H1 (cell line): ENCODE results near the gene BFSP2. TPM values are rescaled to one million over a fixed set of nuclear protein-coding genes. Genes with fewer than 3 reads are reported as not detected.

Experiments used
- CTCF ChIA-PET: fragments of 300-600 bp; sonication (Branson Sonifier 250); formaldehyde crosslinking; loops from one replicate; lab custom pipeline; 2021; ENCODE audit not compliant: partially characterized antibody; lab: Charles Lee
- POLR2A ChIA-PET: fragments of 300-600 bp; sonication (Branson Sonifier 250); formaldehyde crosslinking; loops from one replicate; lab custom pipeline; 2021; ENCODE audit warnings: inconsistent platforms; ENCODE audit not compliant: partially characterized antibody; lab: Charles Lee
- DNase-seq, 2 experiments: peaks; one replicate each; pipeline versions ENCODE4 v3.0.0 to v3.0.0-alpha.2; 2010 to 2022; ENCODE audit warnings: low spot score in 2 of 2, low read depth in 1 of 2, mixed read lengths in 1 of 2
- FAIRE-seq: peaks from 2 replicates; lab custom pipeline; 2011; peaks lifted over from hg19 to GRCh38; lab: Jason Lieb, UNC
- H2AFZ ChIP-seq: 2 replicates; pipeline ENCODE4 v1.8.1; 2012; ENCODE audit warnings: low read length, inconsistent platforms
- H2AK5ac ChIP-seq: 2 replicates; pipeline ENCODE4 v1.6.1; 2013; ENCODE audit warnings: low read depth, low read length
- H2BK120ac ChIP-seq: replicated peaks from 2 replicates; pipeline ENCODE3; 2013; ENCODE audit warnings: low read depth, low read length, inconsistent platforms
- H2BK12ac ChIP-seq: 2 replicates; pipeline ENCODE4 v1.6.1; 2013; ENCODE audit warnings: low read depth, low read length
- H2BK15ac ChIP-seq: 2 replicates; pipeline ENCODE4 v1.6.1; 2013; ENCODE audit warnings: low read length
- H2BK20ac ChIP-seq: 2 replicates; pipeline ENCODE4 v1.6.1; 2013; ENCODE audit warnings: low read length
- H2BK5ac ChIP-seq: 2 replicates; pipeline ENCODE4 v1.6.1; 2013; ENCODE audit warnings: low read depth, low read length
- H3K14ac ChIP-seq: 2 replicates; pipeline ENCODE4 v1.6.1; 2013; ENCODE audit warnings: inconsistent platforms; ENCODE audit not compliant: insufficient read length
- H3K18ac ChIP-seq: 2 replicates; pipeline ENCODE4 v1.6.1; 2013; ENCODE audit warnings: low read length; ENCODE audit errors: extremely low read depth
- H3K23ac ChIP-seq: 2 replicates; pipeline ENCODE4 v1.6.1; 2013; ENCODE audit warnings: inconsistent platforms; ENCODE audit not compliant: insufficient read length
- H3K23me2 ChIP-seq: 2 replicates; pipeline ENCODE4 v1.6.1; 2013; ENCODE audit warnings: low read depth, low read length
- H3K27ac ChIP-seq: 2 replicates; pipeline ENCODE4 v1.6.1; 2011; ENCODE audit warnings: low read depth, low read length, inconsistent platforms
- H3K27me3 ChIP-seq, 4 experiments: replicated peaks in 1 of 4; 1 replicate in 1 of 4; 2 replicates in 3 of 4; pipeline versions ENCODE4 v1.6.1 to v1.8.1; 2011 to 2013; ENCODE audit warnings: low read length in 3 of 4, mild to moderate bottlenecking in 3 of 4, inconsistent platforms in 2 of 4, mixed read lengths in 2 of 4, moderate library complexity in 1 of 4; ENCODE audit not compliant: control insufficient read depth in 3 of 4, insufficient read depth in 3 of 4; ENCODE audit errors: extremely low read depth in 1 of 4
- H3K36me3 ChIP-seq, 4 experiments: 2 replicates each; pipeline versions ENCODE4 v1.6.1 to v1.8.1; 2011 to 2013; ENCODE audit warnings: mild to moderate bottlenecking in 4 of 4, low read length in 3 of 4, moderate library complexity in 2 of 4, control low read depth in 1 of 4, inconsistent platforms in 1 of 4; ENCODE audit not compliant: insufficient read depth in 4 of 4, control insufficient read depth in 2 of 4
- H3K4ac ChIP-seq: replicated peaks from 2 replicates; pipeline ENCODE3; 2013; ENCODE audit warnings: low read length, low read depth, mixed read lengths, inconsistent platforms; ENCODE audit not compliant: insufficient read length
- H3K4me1 ChIP-seq, 4 experiments: replicated peaks in 1 of 4; 1 replicate in 1 of 4; 2 replicates in 3 of 4; pipeline versions ENCODE4 v1.6.1 to v1.8.1; 2011 to 2013; ENCODE audit warnings: low read length in 3 of 4, inconsistent platforms in 2 of 4, mixed read lengths in 1 of 4; ENCODE audit not compliant: insufficient read depth in 4 of 4, control insufficient read depth in 3 of 4
- H3K4me2 ChIP-seq, 2 experiments: 2 replicates each; pipeline versions ENCODE4 v1.6.1 to v1.8.1; 2011 to 2013; ENCODE audit warnings: low read depth in 2 of 2, low read length in 2 of 2, control low read depth in 1 of 2, inconsistent platforms in 1 of 2, mild to moderate bottlenecking in 1 of 2; ENCODE audit not compliant: insufficient read depth in 1 of 2
- H3K4me3 ChIP-seq, 4 experiments: fragments of 200-600, 300-600 bp in 1 of 4; sonication (generic), shearing (Covaris generic), sonication (Bioruptor Twin) in 1 of 4; 2 replicates each; pipeline versions ENCODE4 v1.5.1 to v1.8.1; 2011 to 2016; ENCODE audit warnings: low read length in 4 of 4, low read depth in 3 of 4, control low read depth in 2 of 4, inconsistent platforms in 2 of 4, mild to moderate bottlenecking in 2 of 4, mixed read lengths in 1 of 4, moderate library complexity in 1 of 4; ENCODE audit not compliant: insufficient read depth in 2 of 4; ENCODE audit errors: extremely low read depth in 1 of 4
- H3K56ac ChIP-seq: replicated peaks from 2 replicates; pipeline ENCODE3; 2013; ENCODE audit warnings: low read depth, mild to moderate bottlenecking, mixed read lengths, low read length, inconsistent platforms; ENCODE audit not compliant: insufficient read length
- H3K79me1 ChIP-seq: 2 replicates; pipeline ENCODE4 v1.6.1; 2013; ENCODE audit warnings: low read depth, low read length, control low read depth
- H3K79me2 ChIP-seq, 2 experiments: 2 replicates each; pipeline versions ENCODE4 v1.6.1 to v1.8.1; 2012 to 2013; ENCODE audit warnings: low read length in 2 of 2, mild to moderate bottlenecking in 2 of 2, inconsistent platforms in 1 of 2; ENCODE audit not compliant: insufficient read depth in 2 of 2, control insufficient read depth in 1 of 2
- H3K9ac ChIP-seq, 4 experiments: replicated peaks in 1 of 4; 1 replicate in 1 of 4; 2 replicates in 3 of 4; pipeline versions ENCODE4 v1.6.1 to v1.8.1; 2011 to 2013; ENCODE audit warnings: low read depth in 3 of 4, low read length in 3 of 4, control low read depth in 2 of 4, mild to moderate bottlenecking in 2 of 4, moderate library complexity in 2 of 4, inconsistent platforms in 1 of 4; ENCODE audit errors: extremely low read depth in 1 of 4
- H3K9me3 ChIP-seq, 2 experiments: 2 replicates each; pipeline versions ENCODE4 v1.6.1 to v1.8.1; 2012 to 2013; ENCODE audit warnings: mild to moderate bottlenecking in 2 of 2, moderate library complexity in 2 of 2, control low read depth in 1 of 2, inconsistent platforms in 1 of 2, low read depth in 1 of 2, low read length in 1 of 2, mixed read lengths in 1 of 2; ENCODE audit not compliant: insufficient read depth in 2 of 2
- H4K20me1 ChIP-seq, 2 experiments: replicated peaks in 1 of 2; 2 replicates each; pipeline versions ENCODE3 to v1.8.1; 2011 to 2013; ENCODE audit warnings: inconsistent platforms in 2 of 2, low read length in 2 of 2, mild to moderate bottlenecking in 1 of 2; ENCODE audit not compliant: insufficient read depth in 2 of 2, control insufficient read depth in 1 of 2
- H4K5ac ChIP-seq: 2 replicates; pipeline ENCODE4 v1.6.1; 2013; ENCODE audit warnings: low read length, low read depth, mixed read lengths, inconsistent platforms; ENCODE audit not compliant: insufficient read length
- H4K8ac ChIP-seq: 2 replicates; pipeline ENCODE4 v1.8.0; 2013; ENCODE audit warnings: mild to moderate bottlenecking, moderate library complexity, low read length, inconsistent platforms; ENCODE audit not compliant: insufficient read depth; ENCODE audit errors: extremely low read depth
- H4K91ac ChIP-seq: replicated peaks from 2 replicates; pipeline ENCODE3; 2013; ENCODE audit warnings: low read length, mixed read lengths, inconsistent platforms; ENCODE audit not compliant: insufficient read length
- BRCA1 ChIP-seq: IDR thresholded peaks from 2 replicates; pipeline ENCODE4 v1.6.1; 2012; ENCODE audit warnings: low read depth, low read length, improper control_type of control experiment
- CEBPB ChIP-seq: IDR thresholded peaks from 2 replicates; pipeline ENCODE4 v1.6.1; 2012; ENCODE audit warnings: low read depth, low read length
- CHD2 ChIP-seq: IDR thresholded peaks from 2 replicates; pipeline ENCODE4 v1.6.1; 2012; ENCODE audit warnings: low read length, improper control_type of control experiment
- EZH2 ChIP-seq: fragments of 200-600 bp; sonication (generic); IDR thresholded peaks from 2 replicates; pipeline ENCODE4 v1.7.1; 2012; ENCODE audit warnings: low read depth, mild to moderate bottlenecking, moderate library complexity, low read length, inconsistent platforms; ENCODE audit not compliant: severe bottlenecking
- SIN3A ChIP-seq, 2 experiments: IDR thresholded peaks in 1 of 2; conservative IDR thresholded peaks in 1 of 2; 2 replicates each; pipeline ENCODE4 v1.6.1; 2011 to 2012; ENCODE audit warnings: low read length in 2 of 2, improper control_type of control experiment in 1 of 2, low read depth in 1 of 2, mild to moderate bottlenecking in 1 of 2
- SP1 ChIP-seq: IDR thresholded peaks from 2 replicates; pipeline ENCODE4 v1.6.1; 2011; ENCODE audit warnings: low read depth, low read length
- TEAD4 ChIP-seq: IDR thresholded peaks from 2 replicates; pipeline ENCODE4 v1.6.1; 2012; ENCODE audit warnings: low read depth, low read length, inconsistent platforms, mixed read lengths
- WGBS, 2 experiments: shearing (Covaris generic) in 1 of 2; methylation state at CpG; one replicate each; pipeline versions ENCODE4 v1.1.6 to v1.1.7; 2013 to 2015; ENCODE audit warnings: low lambda C conversion rate in 2 of 2, mixed read lengths in 2 of 2, inconsistent platforms in 1 of 2, low coverage in 1 of 2, missing lambda C conversion rate in 1 of 2; ENCODE audit not compliant: insufficient replicate concordance in 2 of 2, insufficient coverage in 1 of 2, insufficient read length in 1 of 2; ENCODE audit errors: extremely low coverage in 1 of 2, missing lambda C conversion rate in 1 of 2; 5-methylcytosine and 5-hydroxymethylcytosine counted together
- polyA plus RNA-seq, 7 experiments: library from polyadenylated mRNA; depleted of rRNA in 3 of 7; stranded (reverse) in 5 of 7; unstranded in 2 of 7; fragments of >200 nt in 5 of 7; fragments of 200-250 nt in 2 of 7; gene quantifications; 1 replicate in 5 of 7; 2 replicates in 1 of 7; 4 replicates in 1 of 7; pipeline versions ENCODE4 v1.2.1 to v1.2.3, GENCODE V29; 2011 to 2013; ENCODE audit warnings: missing spikeins in 2 of 7, mixed read lengths in 2 of 7
- total RNA-seq: library from RNA; stranded (reverse); fragmentation: NEBNext Ultra II Directional; extraction: Animal tissue kit (Norgen Biotek cat#: 25700); gene quantifications from 2 replicates; pipeline ENCODE4 v1.2.1, GENCODE V29; 2021
- TF ChIP-seq, protein P1 (sequence below): IDR thresholded peaks from 2 replicates; pipeline ENCODE4 v1.6.1; 2012; ENCODE audit warnings: inconsistent platforms
- TF ChIP-seq, protein P2 (sequence below): IDR thresholded peaks from 2 replicates; pipeline ENCODE4 v1.6.1; 2012; ENCODE audit warnings: inconsistent platforms

Gene BFSP2
- total and polyA plus RNA-seq, 2 of the 8 experiments (the other 6 are each of a cell fraction or from before 2014, with no cell fraction given) = not detected

DNA sequence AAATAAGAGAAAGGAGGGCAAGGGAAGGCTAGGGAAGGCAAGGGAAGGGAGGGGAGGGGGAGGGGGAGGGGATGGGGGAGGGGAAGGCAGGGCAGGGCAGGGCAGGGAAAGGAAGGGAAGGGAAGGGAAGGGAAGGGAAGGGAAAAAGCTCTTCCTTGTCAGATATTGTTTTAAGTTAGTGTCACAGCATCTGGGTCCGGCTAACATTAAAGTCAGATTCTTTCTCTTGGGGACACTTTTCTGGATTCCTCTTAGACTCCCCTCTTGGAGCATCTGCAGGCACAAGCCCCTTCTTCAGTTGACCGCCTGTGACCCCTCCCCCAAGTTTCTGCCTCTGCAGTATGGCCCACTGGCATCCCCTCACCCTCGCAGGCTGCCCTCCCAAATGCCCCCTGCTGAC lies 26.0 kb downstream of the BFSP2 start:
- Histone ChIP-seq H3K36me3 (no peaks in the 10 kb centered on the region), H4K8ac (no peak overlapping the region), H3K14ac (no peak overlapping the region), H4K5ac (no peak overlapping the region), H3K9me3 (no peaks in the 10 kb centered on the region), H3K79me1 (no peaks in the 10 kb centered on the region), H3K27me3 (no peaks in the 10 kb centered on the region), H2BK15ac (no peak overlapping the region), H3K27ac (no peak overlapping the region), H3K23ac (no peak overlapping the region), H3K4me3 (no peak overlapping the region), H2BK12ac (no peak overlapping the region), H3K18ac (no peak overlapping the region), H2BK120ac (no peak overlapping the region), H3K4me1 (no peaks in the 10 kb centered on the region), H2BK20ac (no peak overlapping the region), H4K91ac (no peak overlapping the region), H4K20me1 (no peaks in the 10 kb centered on the region), H3K4ac (no peak overlapping the region), H3K23me2 (no peaks in the 10 kb centered on the region), H3K56ac (no peak overlapping the region), H2AK5ac (no peak overlapping the region), H2AFZ (no peak overlapping the region), H3K4me2 (no peak overlapping the region), H3K79me2 (no peaks in the 10 kb centered on the region), H2BK5ac (no peak overlapping the region), H3K9ac (no peak overlapping the region)
- ChIA-PET CTCF (interaction anchor here (0.6 to 2.3 kb wide), 7 partner anchors 9 to 699 kb away, joined by 3 to 6 read pairs (median 3); no protein-coding TSS in a partner anchor), POLR2A (no interaction called here)
- 81% methylated on average over 3 of the region's 3 CpGs; no CpG with 5 or more reads in 1 of the 2 experiments for WGBS, 2 experiments
- DNase-seq (no peak), FAIRE-seq (no peak)
- TF ChIP-seq BRCA1 = no peak
- no peak for TF ChIP-seq CEBPB
- TF ChIP-seq TEAD4 = no peak
- no peak for TF ChIP-seq SIN3A (conservative IDR thresholded peaks at IDR 0.05 in 1 of 2, IDR thresholded peaks at IDR 0.05 in 1 of 2; ENCODE audit: low read depth in 1 of 2, low read length in 2 of 2)
- no peak for TF ChIP-seq SP1
- TF ChIP-seq, protein P1, sequence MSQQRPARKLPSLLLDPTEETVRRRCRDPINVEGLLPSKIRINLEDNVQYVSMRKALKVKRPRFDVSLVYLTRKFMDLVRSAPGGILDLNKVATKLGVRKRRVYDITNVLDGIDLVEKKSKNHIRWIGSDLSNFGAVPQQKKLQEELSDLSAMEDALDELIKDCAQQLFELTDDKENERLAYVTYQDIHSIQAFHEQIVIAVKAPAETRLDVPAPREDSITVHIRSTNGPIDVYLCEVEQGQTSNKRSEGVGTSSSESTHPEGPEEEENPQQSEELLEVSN = no peak
- TF ChIP-seq EZH2 = no peak
- TF ChIP-seq, protein P2, sequence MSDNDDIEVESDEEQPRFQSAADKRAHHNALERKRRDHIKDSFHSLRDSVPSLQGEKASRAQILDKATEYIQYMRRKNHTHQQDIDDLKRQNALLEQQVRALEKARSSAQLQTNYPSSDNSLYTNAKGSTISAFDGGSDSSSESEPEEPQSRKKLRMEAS = no peak
- TF ChIP-seq CHD2 = no peak
